IPS-20b (cell line): ENCODE data around the gene ATP1A1.

ENCODE experiments used
- H3K27ac ChIP-seq: one replicate; pipeline ENCODE4 v1.5.1; 2013; ENCODE audit warnings: low read length
- H3K27me3 ChIP-seq: 2 replicates; pipeline ENCODE4 v1.6.1; 2013; ENCODE audit warnings: mild to moderate bottlenecking, low read length, inconsistent platforms; ENCODE audit not compliant: insufficient read depth
- H3K36me3 ChIP-seq: 2 replicates; pipeline ENCODE4 v1.6.1; 2013; ENCODE audit warnings: low read depth, mild to moderate bottlenecking, inconsistent platforms, low read length, moderate library complexity; ENCODE audit not compliant: insufficient read depth
- H3K4me1 ChIP-seq: 2 replicates; pipeline ENCODE4 v1.6.1; 2013; ENCODE audit warnings: mild to moderate bottlenecking, control low read depth, inconsistent platforms, low read length, moderate library complexity; ENCODE audit not compliant: insufficient read depth
- H3K4me3 ChIP-seq: 2 replicates; pipeline ENCODE4 v1.5.1; 2013; ENCODE audit warnings: mild to moderate bottlenecking, low read length, inconsistent platforms
- H3K9ac ChIP-seq: 2 replicates; pipeline ENCODE4 v1.6.1; 2013; ENCODE audit warnings: low read depth, mild to moderate bottlenecking, inconsistent platforms, low read length, moderate library complexity
- H3K9me3 ChIP-seq: 2 replicates; pipeline ENCODE4 v1.6.1; 2013; ENCODE audit warnings: mild to moderate bottlenecking, low read depth, low read length, inconsistent platforms; ENCODE audit not compliant: insufficient read depth

ATP1A1 gene

GRCh38 chr1:116435806-116436610 is 63.0 kb downstream of the ATP1A1 start:
- no peaks in the 10 kb centered on the region for H3K9me3 ChIP-seq
- no peak overlapping the region for H3K27ac ChIP-seq
- no peak overlapping the region for H3K4me3 ChIP-seq
- no peaks in the 10 kb centered on the region for H3K4me1 ChIP-seq
- H3K9ac ChIP-seq, result no peak overlapping the region
- H3K36me3 ChIP-seq, result no peaks in the 10 kb centered on the region
- H3K27me3 ChIP-seq, result no peaks in the 10 kb centered on the region

GRCh38 chr1:116436611-116436970 is 63.5 kb downstream of the ATP1A1 start:
- Histone ChIP-seq H3K9me3 (no peaks in the 10 kb centered on the region), H3K36me3 (no peaks in the 10 kb centered on the region), H3K9ac (no peak overlapping the region), H3K4me3 (no peak overlapping the region), H3K27me3 (no peaks in the 10 kb centered on the region), H3K4me1 (no peaks in the 10 kb centered on the region), H3K27ac (no peak overlapping the region)

- no peak overlapping the region for H3K27ac ChIP-seq
- H3K9ac ChIP-seq, result no peak overlapping the region
- no peak overlapping the region for H3K4me3 ChIP-seq
- H3K27me3 ChIP-seq, result no peaks in the 10 kb centered on the region
- no peaks in the 10 kb centered on the region for H3K36me3 ChIP-seq
- no peaks in the 10 kb centered on the region for H3K4me1 ChIP-seq
- H3K9me3 ChIP-seq, result no peaks in the 10 kb centered on the region
Measured at GRCh38 chr1:116439701-116440100, 66.7 kb downstream of the ATP1A1 start.

- Histone ChIP-seq H3K9me3 (no peaks in the 10 kb centered on the region), H3K4me3 (no peak overlapping the region), H3K36me3 (no peaks in the 10 kb centered on the region), H3K27me3 (no peaks in the 10 kb centered on the region), H3K27ac (no peak overlapping the region), H3K4me1 (no peaks in the 10 kb centered on the region), H3K9ac (no peak overlapping the region)
Measured at GRCh38 chr1:116440731-116441130, 67.7 kb downstream of the ATP1A1 start.

- Histone ChIP-seq H3K4me3 (no peak overlapping the region), H3K36me3 (no peaks in the 10 kb centered on the region), H3K27me3 (no peaks in the 10 kb centered on the region), H3K4me1 (no peaks in the 10 kb centered on the region), H3K9me3 (no peaks in the 10 kb centered on the region), H3K9ac (no peak overlapping the region), H3K27ac (no peak overlapping the region)
Measured at GRCh38 chr1:116445534-116445933, 72.5 kb downstream of the ATP1A1 start.

GRCh38 chr1:116446686-116447085 is 73.6 kb downstream of the ATP1A1 start:
- Histone ChIP-seq H3K27ac (no peak overlapping the region), H3K27me3 (no peaks in the 10 kb centered on the region), H3K9ac (no peak overlapping the region), H3K36me3 (no peaks in the 10 kb centered on the region), H3K4me3 (no peak overlapping the region), H3K9me3 (no peaks in the 10 kb centered on the region), H3K4me1 (no peaks in the 10 kb centered on the region)

GRCh38 chr1:116448785-116449385 is 75.8 kb downstream of the ATP1A1 start:
- H3K9me3 ChIP-seq, result no peaks in the 10 kb centered on the region
- 0 out of 2 replicates have a peak, but pooled peaks cover 5% of the 10 kb centered on the region for H3K4me1 ChIP-seq
- H3K9ac ChIP-seq, result no peak overlapping the region
- no peaks in the 10 kb centered on the region for H3K27me3 ChIP-seq
- H3K27ac ChIP-seq, result no peak overlapping the region
- no peak overlapping the region for H3K4me3 ChIP-seq
- H3K36me3 ChIP-seq, result no peaks in the 10 kb centered on the region

- H3K27ac ChIP-seq, result no peak overlapping the region
- no peaks in the 10 kb centered on the region for H3K9me3 ChIP-seq
- H3K4me3 ChIP-seq, result no peak overlapping the region
- no peak overlapping the region for H3K9ac ChIP-seq
- no peaks in the 10 kb centered on the region for H3K36me3 ChIP-seq
- no peaks in the 10 kb centered on the region for H3K27me3 ChIP-seq
- H3K4me1 ChIP-seq, result 0 out of 2 replicates have a peak, but pooled peaks cover 5% of the 10 kb centered on the region
Measured at GRCh38 chr1:116449578-116449977, 76.5 kb downstream of the ATP1A1 start.

- H3K36me3 ChIP-seq, result no peaks in the 10 kb centered on the region
- H3K9ac ChIP-seq, result no peak overlapping the region
- no peaks in the 10 kb centered on the region for H3K27me3 ChIP-seq
- H3K4me3 ChIP-seq, result no peak overlapping the region
- no peaks in the 10 kb centered on the region for H3K9me3 ChIP-seq
- 0 out of 2 replicates have a peak, but pooled peaks cover 5% of the 10 kb centered on the region for H3K4me1 ChIP-seq
- H3K27ac ChIP-seq, result no peak overlapping the region
Measured at GRCh38 chr1:116451702-116452101, 78.7 kb downstream of the ATP1A1 start.

GRCh38 chr1:116453481-116453880 is 80.4 kb downstream of the ATP1A1 start:
- H3K4me1 ChIP-seq, result 0 out of 2 replicates have a peak, but pooled peaks cover 5% of the 10 kb centered on the region
- no peak overlapping the region for H3K4me3 ChIP-seq
- no peak overlapping the region for H3K27ac ChIP-seq
- no peaks in the 10 kb centered on the region for H3K36me3 ChIP-seq
- no peaks in the 10 kb centered on the region for H3K9me3 ChIP-seq
- no peak overlapping the region for H3K9ac ChIP-seq
- no peaks in the 10 kb centered on the region for H3K27me3 ChIP-seq

- H3K27ac ChIP-seq, result no peak overlapping the region
- H3K4me3 ChIP-seq, result no peak overlapping the region
- no peaks in the 10 kb centered on the region for H3K27me3 ChIP-seq
- 0 out of 2 replicates have a peak, but pooled peaks cover 5% of the 10 kb centered on the region for H3K4me1 ChIP-seq
- H3K9ac ChIP-seq, result no peak overlapping the region
- no peaks in the 10 kb centered on the region for H3K9me3 ChIP-seq
- H3K36me3 ChIP-seq, result no peaks in the 10 kb centered on the region
Measured at GRCh38 chr1:116453906-116454305, 80.9 kb downstream of the ATP1A1 start.
